NOMO-1 treated with dmso at 0.1 percent for 144 hours (cell line): Measurements from ENCODE around the gene KLHL40.
"Not testable (repeated sequence)": the region's sequence is repeated elsewhere in the genome, so short reads cannot be mapped to it uniquely, and the experiment has no call there.

ENCODE experiments used
- DNase-seq: peaks from one replicate; lab custom pipeline; 2025; ENCODE audit not compliant: unreplicated experiment; lab: John Stamatoyannopoulos, UW

Gene KLHL40

GRCh38 chr3:42717306-42717705 lies 32.0 kb downstream of the KLHL40 start:
- peak; percentile 14 for DNase-seq

GRCh38 chr3:42718338-42718737 lies 33.0 kb downstream of the KLHL40 start:
- no peak for DNase-seq

- no peak for DNase-seq
Observed at GRCh38 chr3:42719002-42719401, 33.7 kb downstream of the KLHL40 start.

DNA sequence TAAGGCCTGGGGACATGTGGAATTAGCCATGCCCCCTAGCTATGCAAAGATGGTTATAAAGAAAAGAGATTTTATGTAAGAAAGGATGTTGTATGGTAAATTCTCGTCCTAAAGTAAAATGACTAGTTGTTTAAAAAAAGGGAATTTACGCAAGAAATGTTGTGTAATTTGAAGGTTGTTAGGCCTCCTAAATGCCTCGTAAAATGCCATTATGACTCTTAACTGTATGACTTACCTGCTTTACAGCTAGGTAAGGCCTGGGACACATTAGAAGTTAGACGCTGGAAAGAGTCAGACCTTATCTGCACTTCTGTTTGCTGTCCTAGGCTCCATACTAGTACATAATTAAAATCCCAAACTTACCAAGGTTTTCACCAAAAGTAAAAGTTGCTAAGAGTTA lies 34.8 kb downstream of the KLHL40 start:
- DNase-seq, result peak; percentile 33

GRCh38 chr3:42721690-42722089 lies 36.4 kb downstream of the KLHL40 start:
- no peak for DNase-seq

DNA sequence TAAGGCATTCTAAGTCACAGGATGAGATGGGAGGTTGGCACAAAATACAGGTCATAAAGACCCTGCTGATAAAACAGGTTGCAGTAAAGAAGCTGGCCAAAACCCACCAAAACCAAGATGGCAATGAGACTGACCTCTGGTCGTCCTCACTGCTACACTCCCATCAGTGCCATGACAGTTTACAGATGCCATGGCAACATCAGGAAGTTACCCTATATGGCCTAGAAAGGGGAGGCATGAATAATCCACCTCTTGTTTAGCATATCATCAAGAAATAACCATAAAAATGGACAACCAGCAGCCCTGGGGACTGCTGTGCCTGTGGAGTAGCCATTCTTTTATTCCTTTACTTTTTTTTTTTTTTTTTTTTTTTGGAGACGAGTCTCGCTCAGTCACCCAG lies 37.1 kb downstream of the KLHL40 start:
- DNase-seq, result not testable (repeated sequence)

DNA sequence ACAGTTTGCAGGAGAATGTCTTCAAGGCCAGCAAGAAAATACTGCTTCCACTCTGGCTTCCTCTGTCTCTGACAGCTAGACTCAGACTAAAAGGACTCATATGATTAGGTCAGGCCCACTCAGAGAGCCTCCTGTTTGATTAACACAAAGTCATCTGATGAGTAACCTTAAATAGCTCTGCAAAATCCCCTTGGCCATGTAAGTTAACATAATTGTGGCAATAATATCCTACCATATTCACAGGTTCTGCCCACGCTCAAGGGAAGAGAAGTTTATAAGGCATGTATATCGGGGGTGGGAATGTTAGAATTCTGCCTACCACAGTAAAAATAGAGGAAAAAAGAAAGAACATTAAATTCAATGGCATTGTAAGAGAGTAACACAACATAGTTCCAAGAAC lies 37.9 kb downstream of the KLHL40 start:
- no peak for DNase-seq

GRCh38 chr3:42725454-42725853 lies 40.1 kb downstream of the KLHL40 start:
- DNase-seq, result no peak

DNA sequence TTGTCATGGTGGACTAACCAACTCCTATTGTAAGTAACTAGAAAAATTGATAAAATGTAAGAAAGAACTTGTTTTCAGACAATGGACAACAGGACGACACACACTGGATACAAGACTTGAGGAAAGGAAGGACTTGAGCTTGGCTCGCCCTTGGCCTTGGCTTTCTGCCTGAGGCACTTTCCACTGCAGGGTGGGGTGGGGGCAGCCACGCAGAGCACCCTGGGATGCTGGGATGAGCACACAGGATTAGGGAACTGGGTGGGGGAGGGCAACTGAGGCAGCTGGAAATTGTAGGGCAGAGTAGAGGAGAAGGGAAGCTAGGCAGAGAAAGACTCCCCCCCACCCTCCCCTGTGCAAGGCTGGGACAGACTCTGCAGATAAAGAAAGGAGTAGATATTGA lies 42.7 kb downstream of the KLHL40 start:
- DNase-seq, result no peak

GRCh38 chr3:42728668-42729364 lies 43.5 kb downstream of the KLHL40 start:
- no peak for DNase-seq

DNA sequence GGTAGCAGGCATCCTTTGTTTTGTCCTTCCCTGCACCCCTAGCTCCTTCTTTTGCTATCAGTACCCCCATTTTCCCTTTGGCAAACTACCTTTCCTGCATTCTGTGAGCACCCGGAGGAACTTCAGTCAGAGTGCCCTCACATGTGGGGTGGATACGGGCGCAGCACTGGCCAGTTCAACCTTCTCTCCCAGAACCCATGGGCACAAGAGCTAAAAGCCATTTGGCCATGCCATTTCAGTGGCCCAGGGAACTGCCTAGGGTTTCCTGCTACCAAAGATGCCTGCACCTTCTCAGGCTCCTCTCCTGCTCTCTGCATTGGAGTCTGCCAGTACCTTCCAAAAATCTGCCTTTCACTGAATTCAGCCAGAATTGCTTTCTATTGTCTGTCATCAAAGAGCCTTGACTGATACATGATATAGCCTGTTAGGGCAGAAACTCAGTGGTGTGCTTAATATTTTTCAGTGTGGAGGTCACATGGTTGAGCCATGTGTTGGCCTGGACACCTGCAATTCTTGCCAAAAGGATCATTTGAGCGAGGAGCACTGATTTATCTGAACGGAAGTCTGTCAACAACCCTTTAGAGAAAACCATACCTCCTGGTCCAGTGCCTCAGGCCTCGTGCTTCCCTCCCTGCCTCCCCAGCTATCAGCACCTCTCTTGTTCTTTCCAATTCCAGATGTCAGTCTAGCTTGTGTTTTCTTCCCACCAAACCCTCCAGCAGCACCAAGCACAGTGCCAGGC lies 44.2 kb downstream of the KLHL40 start:
- DNase-seq, result no peak

GRCh38 chr3:42730294-42730693 lies 45.0 kb downstream of the KLHL40 start:
- DNase-seq, result no peak

DNA sequence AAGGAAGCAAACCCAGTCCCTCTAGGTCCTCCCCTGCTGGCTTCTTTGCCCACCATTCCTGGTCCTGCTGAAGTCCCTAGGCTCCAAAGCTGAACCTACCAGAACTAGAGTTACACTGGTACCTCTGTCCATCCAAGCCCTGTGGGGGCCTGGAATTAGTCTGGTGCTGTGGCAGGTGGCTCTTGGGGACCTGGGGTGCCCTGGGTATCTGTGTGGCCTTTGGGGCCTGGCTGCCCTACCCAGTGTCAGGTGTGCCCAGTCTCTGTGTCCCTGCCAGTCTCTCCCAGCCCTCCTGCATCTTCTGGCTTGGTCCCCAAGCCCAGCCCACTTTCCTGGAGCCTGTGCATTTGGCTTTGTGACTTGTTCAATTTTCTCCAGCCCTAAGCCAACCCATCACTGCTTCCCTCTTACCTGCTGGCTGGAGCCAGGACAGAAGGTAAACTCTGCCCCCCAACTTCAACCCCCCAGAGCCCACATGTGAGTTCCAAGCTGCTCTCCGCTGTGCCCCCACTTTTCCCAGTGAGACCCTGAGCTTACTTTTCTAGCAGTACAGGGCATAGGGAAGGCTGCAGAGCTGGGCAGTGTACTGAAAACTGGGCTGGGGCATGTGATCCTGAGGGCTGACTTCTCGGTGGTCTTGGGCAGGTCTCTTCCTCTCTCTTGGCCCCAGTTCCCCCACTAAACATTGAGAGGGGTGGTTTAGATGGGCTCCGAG lies 45.5 kb downstream of the KLHL40 start:
- no peak for DNase-seq

- DNase-seq, result no peak
Observed at GRCh38 chr3:42731476-42732195, 46.3 kb downstream of the KLHL40 start.

DNA sequence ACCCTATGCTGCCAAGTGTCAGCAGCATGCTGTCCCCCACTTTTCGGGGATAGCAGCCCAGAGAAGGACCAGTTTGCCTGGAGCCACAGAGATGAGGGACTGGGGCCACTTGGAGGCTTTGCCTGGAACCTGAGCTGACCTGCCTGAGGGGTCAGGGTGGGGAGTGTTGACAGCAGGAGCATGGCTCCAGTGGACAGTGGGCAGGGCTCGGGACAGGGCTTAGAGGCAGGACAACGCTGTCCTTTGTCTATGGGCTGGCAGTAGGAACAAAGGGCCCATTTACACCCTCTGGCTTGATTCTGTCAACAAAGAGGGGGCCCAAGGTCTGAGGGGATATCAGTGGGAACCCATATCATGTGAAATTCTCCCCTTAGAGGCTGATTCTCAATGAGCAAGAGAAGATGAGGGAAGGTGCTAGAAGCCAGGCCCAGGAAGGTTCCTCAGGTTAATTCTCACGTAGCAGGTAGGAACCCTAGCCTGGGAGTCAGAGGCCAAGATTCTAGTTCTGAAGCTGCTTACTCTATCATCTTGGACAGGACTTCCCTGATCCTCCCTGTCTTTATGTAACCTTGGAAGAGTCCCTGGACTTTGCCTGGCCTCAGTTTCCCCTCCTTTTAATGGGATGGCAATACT lies 47.0 kb downstream of the KLHL40 start:
- DNase-seq, result no peak

- DNase-seq, result no peak
Observed at GRCh38 chr3:42732829-42733459, 47.6 kb downstream of the KLHL40 start.

- no peak for DNase-seq
Observed at GRCh38 chr3:42733501-42734262, 48.3 kb downstream of the KLHL40 start.

DNA sequence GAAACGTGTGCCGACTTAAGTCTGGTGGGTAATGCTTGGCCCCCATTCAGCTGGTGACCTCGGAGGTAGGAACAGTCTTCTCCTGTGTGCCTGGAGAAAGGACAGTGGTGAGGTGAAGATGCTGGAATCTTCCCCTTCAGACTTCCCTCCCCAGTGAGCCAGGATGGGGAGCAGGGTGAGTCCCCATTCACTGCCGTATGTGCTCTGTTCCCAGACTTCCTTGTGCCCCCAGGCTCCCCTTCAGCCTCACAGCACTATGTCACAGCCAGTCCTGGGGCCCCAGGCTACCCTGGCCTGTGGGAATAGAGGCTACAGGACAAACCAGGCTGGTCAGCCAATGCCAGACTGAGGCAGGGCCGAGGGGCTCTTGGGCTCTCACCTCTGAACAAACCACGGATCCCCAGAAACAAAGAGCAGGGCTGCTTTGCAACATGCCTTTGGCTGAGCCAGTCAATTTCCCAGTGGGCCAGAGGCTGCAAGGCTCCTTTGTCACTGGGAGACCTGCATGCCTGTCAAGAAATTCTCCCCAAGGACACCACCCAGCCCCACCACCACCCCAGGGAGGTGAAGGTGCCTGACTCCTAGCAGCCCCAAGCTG lies 49.0 kb downstream of the KLHL40 start:
- DNase-seq, result no peak

DNA sequence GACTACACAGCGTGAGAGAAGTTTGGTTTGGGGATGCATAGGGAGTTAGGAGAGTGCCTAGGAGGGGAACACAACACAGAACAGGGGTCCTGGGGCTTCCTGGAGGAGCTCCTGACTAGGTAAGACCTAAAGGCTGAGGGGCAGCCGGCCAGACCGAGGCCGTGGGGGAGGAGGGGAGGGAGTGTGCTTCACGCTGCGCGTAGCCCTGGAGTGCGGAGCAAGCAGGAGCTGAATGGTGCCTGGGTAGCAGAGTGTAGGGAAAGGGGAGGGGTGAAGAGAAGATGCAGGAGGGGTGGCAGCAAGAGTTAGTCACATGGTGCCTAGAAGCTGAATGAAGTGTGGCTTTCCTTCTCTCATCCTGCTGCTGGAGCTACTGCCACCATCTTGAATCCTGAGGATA lies 49.7 kb downstream of the KLHL40 start:
- no peak for DNase-seq
